Endothelial cell (in vitro differentiated cells): ENCODE data around the gene DDX54. TPM values are rescaled to one million over a fixed set of nuclear protein-coding genes. Genes with fewer than 3 reads are reported as not detected.

Source experiments
- DNase-seq: peaks from one replicate; pipeline ENCODE4 v3.0.0; 2021; ENCODE audit warnings: low spot score
- H3K27ac Mint-ChIP-seq: one replicate; pipeline ENCODE4 v1.8.0; 2021; ENCODE audit warnings: mixed read lengths, inconsistent platforms; ENCODE audit not compliant: unreplicated experiment
- H3K27me3 Mint-ChIP-seq: one replicate; pipeline ENCODE4 v1.8.0; 2021; ENCODE audit warnings: mild to moderate bottlenecking, moderate library complexity, mixed read lengths, inconsistent platforms; ENCODE audit not compliant: unreplicated experiment
- H3K36me3 Mint-ChIP-seq: one replicate; pipeline ENCODE4 v1.8.0; 2021; ENCODE audit warnings: mild to moderate bottlenecking, low read depth, mixed read lengths, inconsistent platforms; ENCODE audit not compliant: unreplicated experiment
- H3K4me1 Mint-ChIP-seq: one replicate; pipeline ENCODE4 v1.8.0; 2021; ENCODE audit warnings: mild to moderate bottlenecking, mixed read lengths, inconsistent platforms; ENCODE audit not compliant: unreplicated experiment
- H3K4me3 Mint-ChIP-seq: one replicate; pipeline ENCODE4 v1.8.0; 2021; ENCODE audit warnings: mild to moderate bottlenecking, mixed read lengths, inconsistent platforms; ENCODE audit not compliant: unreplicated experiment
- H3K9me3 Mint-ChIP-seq: one replicate; pipeline ENCODE4 v1.8.0; 2021; ENCODE audit warnings: mixed read lengths, inconsistent platforms; ENCODE audit not compliant: unreplicated experiment
- CTCF ChIP-seq: fragments of 200-600 bp; sonication (generic); IDR thresholded peaks from one replicate; pipeline ENCODE4 v1.5.0; 2021; ENCODE audit warnings: antibody characterized with exemption; ENCODE audit not compliant: unreplicated experiment
- long read RNA-seq: library from polyadenylated mRNA; unstranded; transcript quantifications from one replicate; pipeline ENCODE4 v2.0.0, GENCODE V29; 2020; ENCODE audit not compliant: unreplicated experiment
- total RNA-seq: library from RNA; stranded (reverse); fragmentation: NEBNext Ultra II Directional; extraction: Animal tissue kit (Norgen Biotek cat#: 25700); gene quantifications from one replicate; pipeline ENCODE4 v1.2.1, GENCODE V29; 2021; ENCODE audit not compliant: unreplicated experiment

The DDX54 gene
- total RNA-seq = 47.5 TPM
- long read RNA-seq, full-length matches to known transcripts = 39 of 46 reads
- long read RNA-seq, partial matches to known transcripts = 4 of 46 reads
- long read RNA-seq, other reads (novel, unspliced or antisense) = 3 of 46 reads

- Mint-ChIP-seq H3K9me3 (no peaks in the 10 kb centered on the region), H3K4me1 (peaks cover 11% of the 10 kb centered on the region), H3K27ac (peak within 1 kb of the TSS; percentile 75), H3K27me3 (peaks cover 3% of the 10 kb centered on the region), H3K4me3 (peak within 1 kb of the TSS; percentile 95), H3K36me3 (peaks cover 13% of the 10 kb centered on the region)
- DNase-seq = peak; percentile 76
- TF ChIP-seq CTCF = no peak
Observed at GRCh38 chr12:113185180-113186032, at the start of gene DDX54, which contains the start of gene RITA1. TSS of gene DDX54 (minus strand) at chr12:113185478. CDS start at chr12:113185451, 27 bp downstream. TSS of gene RITA1 (plus strand) at chr12:113185721. CDS start at chr12:113186747, 1,026 bp downstream.

GRCh38 chr12:113234483-113234882 is 49.2 kb upstream of the DDX54 start:
- Mint-ChIP-seq H3K36me3 (peaks cover 11% of the 10 kb centered on the region), H3K4me3 (no peak overlapping the region), H3K27me3 (peaks cover 7% of the 10 kb centered on the region), H3K4me1 (peaks cover 21% of the 10 kb centered on the region), H3K27ac (no peak overlapping the region), H3K9me3 (no peaks in the 10 kb centered on the region)
- DNase-seq = no peak
- no peak for TF ChIP-seq CTCF

- H3K27me3 Mint-ChIP-seq = peaks cover 7% of the 10 kb centered on the region
- no peak for DNase-seq
- no peak overlapping the region for H3K27ac Mint-ChIP-seq
- peaks cover 11% of the 10 kb centered on the region for H3K36me3 Mint-ChIP-seq
- no peak for TF ChIP-seq CTCF
- no peak overlapping the region for H3K4me3 Mint-ChIP-seq
- H3K9me3 Mint-ChIP-seq = no peaks in the 10 kb centered on the region
- H3K4me1 Mint-ChIP-seq = peaks cover 20% of the 10 kb centered on the region
Observed at GRCh38 chr12:113233967-113234366, 48.7 kb upstream of the DDX54 start.

GRCh38 chr12:113232840-113233585 is 47.7 kb upstream of the DDX54 start:
- no peak for DNase-seq
- no peak for TF ChIP-seq CTCF
- Mint-ChIP-seq H3K27me3 (peaks cover 7% of the 10 kb centered on the region), H3K4me3 (no peak overlapping the region), H3K9me3 (no peaks in the 10 kb centered on the region), H3K36me3 (peaks cover 11% of the 10 kb centered on the region), H3K27ac (no peak overlapping the region), H3K4me1 (peaks cover 20% of the 10 kb centered on the region)
